K562 (cell line): ENCODE data around the gene GPX7. TPM values are rescaled to one million over a fixed set of nuclear protein-coding genes. Genes with fewer than 3 reads are reported as not detected.
A peak's percentile ranks its signal among the peaks of the same experiment; 100 is the strongest.

Experiments used
- CXXC5 ChIP-seq: fragments of 250-450 bp; sonication (Bioruptor Pico); IDR thresholded peaks from 2 replicates; pipeline ENCODE4 v1.8.0; 2022; ENCODE audit warnings: inconsistent platforms, mild to moderate bottlenecking, moderate library complexity
- EP400 ChIP-seq: fragments of 450-650 bp; IDR thresholded peaks from 2 replicates; pipeline ENCODE4 v1.6.1; 2017; ENCODE audit warnings: antibody characterized with exemption, mild to moderate bottlenecking, moderate library complexity
- ESRRA ChIP-seq: fragments of 450-650 bp; IDR thresholded peaks from 2 replicates; pipeline ENCODE4 v1.6.1; 2014; ENCODE audit warnings: low read depth, mild to moderate bottlenecking, moderate library complexity, borderline replicate concordance
- ETV5 ChIP-seq: sonication (generic); formaldehyde crosslinking; IDR thresholded peaks from 2 replicates; pipeline ENCODE4 v1.4.0; 2020; ENCODE audit warnings: low read depth, mild to moderate bottlenecking, missing genetic modification reagents
- GABPA ChIP-seq: fragments of 200-800 bp; sonication (Bioruptor generic); conservative IDR thresholded peaks from 2 replicates; pipeline ENCODE4 v1.6.1; 2016; ENCODE audit warnings: low read depth, missing genetic modification characterization, missing compliant biosample characterization
- KDM2B ChIP-seq: fragments of 250-450 bp; sonication (Bioruptor Pico); IDR thresholded peaks from 2 replicates; pipeline ENCODE4 v1.8.0; 2021; ENCODE audit warnings: mild to moderate bottlenecking, moderate library complexity
- POU5F1 ChIP-seq: fragments of 150-350 bp; IDR thresholded peaks from 2 replicates; pipeline ENCODE4 v1.6.1; 2014; ENCODE audit warnings: borderline replicate concordance, low read length, low read depth, mild to moderate bottlenecking; ENCODE audit not compliant: partially characterized antibody
- PPARD ChIP-seq: fragments of 250-450 bp; sonication (Bioruptor Pico); IDR thresholded peaks from 2 replicates; pipeline ENCODE4 v1.8.0; 2022; ENCODE audit warnings: inconsistent platforms, mild to moderate bottlenecking, moderate library complexity
- RBM25 ChIP-seq: fragments of 200-400 bp; formaldehyde crosslinking; IDR thresholded peaks from 2 replicates; pipeline ENCODE4 v1.6.1; 2018; ENCODE audit warnings: low read length, low read depth, moderate library complexity; ENCODE audit not compliant: severe bottlenecking
- SMAD2 ChIP-seq: fragments of 150-350 bp; IDR thresholded peaks from 2 replicates; pipeline ENCODE4 v1.6.1; 2014; ENCODE audit warnings: low read depth, mild to moderate bottlenecking, low read length
- SMARCA5 ChIP-seq: fragments of 450-650 bp; IDR thresholded peaks from 2 replicates; pipeline ENCODE4 v1.6.1; 2016
- SNIP1 ChIP-seq: fragments of 450-650 bp; IDR thresholded peaks from 2 replicates; pipeline ENCODE4 v1.7.1; 2017; ENCODE audit warnings: low read depth, mild to moderate bottlenecking
- TCF3 ChIP-seq: sonication (generic); formaldehyde crosslinking; IDR thresholded peaks from 2 replicates; pipeline ENCODE4 v1.4.0; 2020; ENCODE audit warnings: mild to moderate bottlenecking, missing genetic modification reagents
- TOE1 ChIP-seq, 2 experiments: fragments of 450-650 bp in 1 of 2; sonication (generic) in 1 of 2; formaldehyde crosslinking in 1 of 2; IDR thresholded peaks; 2 replicates each; pipeline versions ENCODE4 v1.7.1 to v1.8.0; 2016 to 2022; ENCODE audit warnings: borderline replicate concordance in 2 of 2, mild to moderate bottlenecking in 2 of 2, antibody characterized with exemption in 1 of 2, inconsistent platforms in 1 of 2, low read depth in 1 of 2, missing genetic modification reagents in 1 of 2, moderate library complexity in 1 of 2
- TRIM28 ChIP-seq: fragments of 450-650 bp; IDR thresholded peaks from 2 replicates; pipeline ENCODE4 v1.6.1; 2017
- ZKSCAN1 ChIP-seq: fragments of 150-350 bp; IDR thresholded peaks from 2 replicates; pipeline ENCODE4 v1.6.1; 2016; ENCODE audit warnings: low read depth, low read length
- ZNF316 ChIP-seq: fragments of 450-650 bp; IDR thresholded peaks from 2 replicates; pipeline ENCODE4 v1.6.1; 2016
- ZNF583 ChIP-seq: fragments of 250-450 bp; sonication (Bioruptor Pico); IDR thresholded peaks from 2 replicates; pipeline ENCODE4 v1.4.0; 2020
- polyA plus RNA-seq, 8 experiments: library from polyadenylated mRNA; depleted of rRNA in 4 of 8; stranded (reverse) in 5 of 8; unstranded in 3 of 8; fragments of >200 nt; fragmentation: Nextera tagmentation in 2 of 8; fragmentation: Illumina TruSeq in 1 of 8; extraction: Ambion mirVana in 2 of 8; extraction: Trizol in 1 of 8; gene quantifications; 2 replicates each; pipeline versions ENCODE4 v1.2.1 to v1.2.3, GENCODE V29; 2011 to 2014; ENCODE audit warnings: inconsistent platforms in 1 of 8, missing spikeins in 1 of 8
- total RNA-seq, 7 experiments: library from RNA; depleted of rRNA in 6 of 7; stranded (reverse); fragments of >200 nt in 6 of 7; fragmentation: Illumina TruSeq in 2 of 7; extraction: Trizol in 2 of 7; gene quantifications; 2 replicates each; pipeline versions ENCODE4 v1.2.1 to v1.2.3, GENCODE V29; 2011 to 2021; ENCODE audit warnings: low replicate concordance in 1 of 7
- TF ChIP-seq, protein P1 (sequence below): sonication (generic); formaldehyde crosslinking; IDR thresholded peaks from 2 replicates; pipeline ENCODE4 v1.8.1; 2023; ENCODE audit warnings: mild to moderate bottlenecking, missing genetic modification reagents
- TF ChIP-seq, protein P2 (sequence below): fragments of 450-650 bp; IDR thresholded peaks from 2 replicates; pipeline ENCODE4 v1.6.1; 2016; ENCODE audit warnings: mild to moderate bottlenecking
- TF ChIP-seq, protein P3 (sequence below): fragments of 250-450 bp; sonication (Bioruptor Pico); IDR thresholded peaks from 2 replicates; pipeline ENCODE4 v1.5.0; 2021
- TF ChIP-seq, protein P4 (sequence below): sonication (generic); formaldehyde crosslinking; IDR thresholded peaks from 2 replicates; pipeline ENCODE4 v1.8.0; 2022; ENCODE audit warnings: missing genetic modification reagents, mild to moderate bottlenecking, moderate library complexity, borderline replicate concordance

Gene GPX7
- total and polyA plus RNA-seq, 9 of the 15 experiments (the other 6 are each of a cell fraction or from before 2014, with no cell fraction given): 0.08 TPM; not detected in 8

DNA sequence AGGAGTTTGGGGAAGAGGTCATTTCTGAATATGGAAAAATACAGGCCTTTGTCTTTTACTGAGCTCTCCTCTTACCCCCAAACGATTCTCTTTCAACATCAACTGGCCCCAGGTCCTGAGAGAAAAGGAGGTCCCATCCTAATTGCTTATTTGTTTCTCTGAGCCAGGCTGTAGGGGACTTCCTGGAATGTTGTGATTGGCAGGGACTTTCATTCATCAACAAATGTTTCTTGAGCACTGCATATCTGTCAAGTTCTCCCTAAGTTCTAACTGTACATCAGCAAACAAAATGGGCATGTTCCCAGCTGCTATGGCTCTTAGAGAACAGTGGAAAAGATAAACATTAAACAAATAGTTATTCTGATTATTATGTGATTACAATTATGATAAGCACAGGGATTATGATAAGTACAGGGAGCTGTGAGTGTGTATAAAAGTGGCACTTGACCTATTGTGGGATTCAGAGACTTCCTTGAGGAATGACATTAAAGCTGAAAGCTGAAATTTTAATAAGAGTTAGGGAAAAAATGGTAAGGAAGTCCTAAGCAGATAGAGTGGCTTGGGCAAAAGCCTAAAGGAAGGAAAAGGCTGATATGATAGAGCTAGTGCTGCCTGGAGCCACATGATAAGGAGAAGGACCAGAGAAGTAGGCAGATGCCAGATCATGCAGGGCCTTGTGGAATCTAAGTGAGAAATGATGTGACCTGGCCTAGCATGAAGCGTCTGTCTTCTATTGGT, 11.6 kb downstream of the GPX7 start (continued):
- TF ChIP-seq, protein P1, sequence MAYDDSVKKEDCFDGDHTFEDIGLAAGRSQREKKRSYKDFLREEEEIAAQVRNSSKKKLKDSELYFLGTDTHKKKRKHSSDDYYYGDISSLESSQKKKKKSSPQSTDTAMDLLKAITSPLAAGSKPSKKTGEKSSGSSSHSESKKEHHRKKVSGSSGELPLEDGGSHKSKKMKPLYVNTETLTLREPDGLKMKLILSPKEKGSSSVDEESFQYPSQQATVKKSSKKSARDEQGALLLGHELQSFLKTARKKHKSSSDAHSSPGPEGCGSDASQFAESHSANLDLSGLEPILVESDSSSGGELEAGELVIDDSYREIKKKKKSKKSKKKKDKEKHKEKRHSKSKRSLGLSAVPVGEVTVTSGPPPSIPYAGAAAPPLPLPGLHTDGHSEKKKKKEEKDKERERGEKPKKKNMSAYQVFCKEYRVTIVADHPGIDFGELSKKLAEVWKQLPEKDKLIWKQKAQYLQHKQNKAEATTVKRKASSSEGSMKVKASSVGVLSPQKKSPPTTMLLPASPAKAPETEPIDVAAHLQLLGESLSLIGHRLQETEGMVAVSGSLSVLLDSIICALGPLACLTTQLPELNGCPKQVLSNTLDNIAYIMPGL: no peak
- TF ChIP-seq TRIM28: peak; percentile 60
- TF ChIP-seq SMAD2: no peak
- TF ChIP-seq SNIP1: no peak
- TF ChIP-seq CXXC5 (CRISPR knock-in tag): no peak
- 0 out of 2 replicates have a peak, but pooled peaks have one; percentile 57 for TF ChIP-seq TOE1 (IDR thresholded peaks at IDR 0.05; ENCODE audit: borderline replicate concordance)
- no peak for TF ChIP-seq TOE1 (CRISPR knock-in tag; IDR thresholded peaks at IDR 0.05; ENCODE audit: borderline replicate concordance, low read depth)
- TF ChIP-seq EP400: peak; percentile 41; the same call in 1 of the 2 replicates
- peak; percentile 70; the same call in 1 of the 2 replicates for TF ChIP-seq ETV5 (CRISPR knock-in tag)
- TF ChIP-seq, protein P2, sequence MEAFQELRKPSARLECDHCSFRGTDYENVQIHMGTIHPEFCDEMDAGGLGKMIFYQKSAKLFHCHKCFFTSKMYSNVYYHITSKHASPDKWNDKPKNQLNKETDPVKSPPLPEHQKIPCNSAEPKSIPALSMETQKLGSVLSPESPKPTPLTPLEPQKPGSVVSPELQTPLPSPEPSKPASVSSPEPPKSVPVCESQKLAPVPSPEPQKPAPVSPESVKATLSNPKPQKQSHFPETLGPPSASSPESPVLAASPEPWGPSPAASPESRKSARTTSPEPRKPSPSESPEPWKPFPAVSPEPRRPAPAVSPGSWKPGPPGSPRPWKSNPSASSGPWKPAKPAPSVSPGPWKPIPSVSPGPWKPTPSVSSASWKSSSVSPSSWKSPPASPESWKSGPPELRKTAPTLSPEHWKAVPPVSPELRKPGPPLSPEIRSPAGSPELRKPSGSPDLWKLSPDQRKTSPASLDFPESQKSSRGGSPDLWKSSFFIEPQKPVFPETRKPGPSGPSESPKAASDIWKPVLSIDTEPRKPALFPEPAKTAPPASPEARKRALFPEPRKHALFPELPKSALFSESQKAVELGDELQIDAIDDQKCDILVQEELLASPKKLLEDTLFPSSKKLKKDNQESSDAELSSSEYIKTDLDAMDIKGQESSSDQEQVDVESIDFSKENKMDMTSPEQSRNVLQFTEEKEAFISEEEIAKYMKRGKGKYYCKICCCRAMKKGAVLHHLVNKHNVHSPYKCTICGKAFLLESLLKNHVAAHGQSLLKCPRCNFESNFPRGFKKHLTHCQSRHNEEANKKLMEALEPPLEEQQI: peak; percentile 86; the same call in 1 of the 2 replicates
- no peak for TF ChIP-seq PPARD
- TF ChIP-seq, protein P3, sequence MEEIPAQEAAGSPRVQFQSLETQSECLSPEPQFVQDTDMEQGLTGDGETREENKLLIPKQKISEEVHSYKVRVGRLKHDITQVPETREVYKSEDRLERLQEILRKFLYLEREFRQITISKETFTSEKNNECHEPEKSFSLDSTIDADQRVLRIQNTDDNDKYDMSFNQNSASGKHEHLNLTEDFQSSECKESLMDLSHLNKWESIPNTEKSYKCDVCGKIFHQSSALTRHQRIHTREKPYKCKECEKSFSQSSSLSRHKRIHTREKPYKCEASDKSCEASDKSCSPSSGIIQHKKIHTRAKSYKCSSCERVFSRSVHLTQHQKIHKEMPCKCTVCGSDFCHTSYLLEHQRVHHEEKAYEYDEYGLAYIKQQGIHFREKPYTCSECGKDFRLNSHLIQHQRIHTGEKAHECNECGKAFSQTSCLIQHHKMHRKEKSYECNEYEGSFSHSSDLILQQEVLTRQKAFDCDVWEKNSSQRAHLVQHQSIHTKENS (CRISPR knock-in tag): no peak
- no peak for TF ChIP-seq ZNF583 (CRISPR knock-in tag)
- no peak for TF ChIP-seq POU5F1
- TF ChIP-seq, protein P4, sequence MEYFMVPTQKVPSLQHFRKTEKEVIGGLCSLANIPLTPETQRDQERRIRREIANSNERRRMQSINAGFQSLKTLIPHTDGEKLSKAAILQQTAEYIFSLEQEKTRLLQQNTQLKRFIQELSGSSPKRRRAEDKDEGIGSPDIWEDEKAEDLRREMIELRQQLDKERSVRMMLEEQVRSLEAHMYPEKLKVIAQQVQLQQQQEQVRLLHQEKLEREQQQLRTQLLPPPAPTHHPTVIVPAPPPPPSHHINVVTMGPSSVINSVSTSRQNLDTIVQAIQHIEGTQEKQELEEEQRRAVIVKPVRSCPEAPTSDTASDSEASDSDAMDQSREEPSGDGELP (CRISPR knock-in tag): peak; percentile 11; the same call in 1 of the 2 replicates
- TF ChIP-seq KDM2B (CRISPR knock-in tag): no peak
- TF ChIP-seq TCF3 (CRISPR knock-in tag): peak; percentile 97
- TF ChIP-seq RBM25: peak; percentile 41
- TF ChIP-seq GABPA: no peak
- TF ChIP-seq ZKSCAN1: no peak
- no peak for TF ChIP-seq ESRRA
- no peak; the same call in 1 of the 2 replicates for TF ChIP-seq SMARCA5
- TF ChIP-seq ZNF316: no peak
